SH-SY5Y (cell line): Measurements from ENCODE around the gene SPR.

ENCODE experiments used
- GATA2 ChIP-seq: IDR thresholded peaks from 2 replicates; pipeline ENCODE4 v1.6.1; 2011; ENCODE audit warnings: mild to moderate bottlenecking, low read depth, low read length
- GATA3 ChIP-seq: IDR thresholded peaks from 2 replicates; pipeline ENCODE4 v1.6.1; 2011; ENCODE audit warnings: low read depth, mild to moderate bottlenecking, low read length, moderate library complexity

DNA sequence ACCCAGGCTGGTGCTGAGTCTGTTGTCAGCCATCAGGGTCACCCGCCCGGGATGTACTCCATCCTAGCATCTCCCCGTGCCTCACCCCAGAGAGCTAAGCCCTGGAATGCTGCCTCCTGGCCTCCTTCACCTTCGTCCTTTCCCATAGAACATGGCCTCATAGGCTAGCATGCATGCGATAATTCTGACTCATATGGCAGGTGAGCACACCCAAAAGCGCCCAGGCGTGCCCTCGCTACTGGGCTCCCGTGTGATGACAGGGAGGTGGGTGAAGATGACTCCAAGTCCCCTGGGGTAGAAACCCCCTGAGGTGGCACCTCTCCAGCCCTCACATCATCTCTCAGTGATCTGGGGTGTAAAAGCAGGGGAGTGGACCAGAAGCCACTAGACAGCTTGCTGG lies 7.3 kb downstream of the SPR start:
- TF ChIP-seq GATA3, result no peak
- TF ChIP-seq GATA2, result no peak
